AG04450 (cell line): Measurements from ENCODE around the gene HOXB8. TPM values are rescaled to one million over a fixed set of nuclear protein-coding genes. Genes with fewer than 3 reads are reported as not detected.

Experiments
- CTCF ChIA-PET: fragments of 300-600, 350-600 bp; formaldehyde crosslinking; extraction: SDS; loops from one replicate; lab custom pipeline; 2022; ENCODE audit warnings: antibody characterized with exemption, inconsistent platforms; lab: Charles Lee
- POLR2A ChIA-PET: fragments of 350-600 bp; formaldehyde crosslinking; extraction: SDS; loops from one replicate; lab custom pipeline; 2021; ENCODE audit warnings: antibody characterized with exemption, inconsistent platforms; lab: Yijun Ruan, JAX
- DNase-seq: peaks from one replicate; pipeline ENCODE4 v3.0.0-alpha.2; 2011; ENCODE audit warnings: low read depth, low spot score
- H3K27ac ChIP-seq: one replicate; pipeline ENCODE4 v1.5.1; 2012; ENCODE audit warnings: low read depth, low read length, control low read depth
- H3K27me3 ChIP-seq: one replicate; pipeline ENCODE4 v1.6.0; 2012; ENCODE audit warnings: low read length; ENCODE audit not compliant: control insufficient read depth, insufficient read depth
- H3K4me3 ChIP-seq: 2 replicates; pipeline ENCODE4 v1.5.1; 2011; ENCODE audit warnings: mild to moderate bottlenecking, low read depth, low read length, control low read depth
- H3K9me3 ChIP-seq: 2 replicates; pipeline ENCODE4 v1.5.1; 2012; ENCODE audit warnings: low read length; ENCODE audit not compliant: control insufficient read depth, insufficient read depth
- polyA plus RNA-seq: library from polyadenylated mRNA; depleted of rRNA; stranded (reverse); fragments of >200 nt; gene quantifications from 2 replicates; pipeline ENCODE4 v1.2.3, GENCODE V29; 2011
- TF ChIP-seq, protein P1 (sequence below): IDR thresholded peaks from 2 replicates; pipeline ENCODE4 v1.5.1; 2011; ENCODE audit warnings: low read depth, low read length, control low read depth, inconsistent platforms

The HOXB8 gene
- polyA plus RNA-seq, 1 experiment: 0.97 TPM

DNA sequence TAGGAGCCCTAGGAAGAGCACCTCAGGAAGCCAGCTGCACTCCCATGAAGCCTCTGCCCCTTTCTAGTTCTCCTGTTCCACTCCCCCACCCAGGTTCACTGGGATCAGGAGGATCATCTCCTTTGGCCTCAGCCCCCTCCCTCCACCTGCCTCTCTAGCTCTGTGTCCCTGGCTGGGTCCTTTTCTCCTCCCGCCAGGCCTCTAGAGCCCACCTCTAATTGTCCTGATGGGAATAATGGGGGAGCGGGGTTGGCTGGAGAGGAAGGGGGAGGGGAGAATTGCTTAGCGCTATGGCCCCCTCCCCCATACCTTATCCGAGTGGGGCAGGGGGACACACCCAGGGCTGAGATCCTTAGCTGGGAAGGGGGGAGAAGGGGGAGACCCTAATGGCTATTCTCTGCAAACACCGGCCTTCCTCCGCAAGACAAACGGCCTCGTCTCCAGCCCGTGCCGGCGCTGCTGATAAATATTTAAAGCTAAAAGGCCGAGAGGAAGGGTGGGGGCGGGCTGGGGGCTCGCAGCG is 5.3 kb downstream of the HOXB8 start:
- TF ChIP-seq, protein P1, sequence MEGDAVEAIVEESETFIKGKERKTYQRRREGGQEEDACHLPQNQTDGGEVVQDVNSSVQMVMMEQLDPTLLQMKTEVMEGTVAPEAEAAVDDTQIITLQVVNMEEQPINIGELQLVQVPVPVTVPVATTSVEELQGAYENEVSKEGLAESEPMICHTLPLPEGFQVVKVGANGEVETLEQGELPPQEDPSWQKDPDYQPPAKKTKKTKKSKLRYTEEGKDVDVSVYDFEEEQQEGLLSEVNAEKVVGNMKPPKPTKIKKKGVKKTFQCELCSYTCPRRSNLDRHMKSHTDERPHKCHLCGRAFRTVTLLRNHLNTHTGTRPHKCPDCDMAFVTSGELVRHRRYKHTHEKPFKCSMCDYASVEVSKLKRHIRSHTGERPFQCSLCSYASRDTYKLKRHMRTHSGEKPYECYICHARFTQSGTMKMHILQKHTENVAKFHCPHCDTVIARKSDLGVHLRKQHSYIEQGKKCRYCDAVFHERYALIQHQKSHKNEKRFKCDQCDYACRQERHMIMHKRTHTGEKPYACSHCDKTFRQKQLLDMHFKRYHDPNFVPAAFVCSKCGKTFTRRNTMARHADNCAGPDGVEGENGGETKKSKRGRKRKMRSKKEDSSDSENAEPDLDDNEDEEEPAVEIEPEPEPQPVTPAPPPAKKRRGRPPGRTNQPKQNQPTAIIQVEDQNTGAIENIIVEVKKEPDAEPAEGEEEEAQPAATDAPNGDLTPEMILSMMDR: no peak
- peaks cover 13% of the 10 kb centered on the region for H3K27me3 ChIP-seq
- no peak for DNase-seq
- peak overlapping the region; percentile 31 for H3K27ac ChIP-seq
- peak overlapping the region; percentile 67 for H3K4me3 ChIP-seq
- POLR2A ChIA-PET: interaction anchor here (0.6 to 1.0 kb wide), 4 partner anchors 12 to 181 kb away, joined by 3 to 5 read pairs (median 4); no protein-coding TSS in a partner anchor
- CTCF ChIA-PET: interaction anchor here (0.6 to 0.9 kb wide), 3 partner anchors 16 to 347 kb away, joined by 3 to 5 read pairs (median 5); partner anchors contain the start of gene HOXB5
- H3K9me3 ChIP-seq: peaks cover 4% of the 10 kb centered on the region; the same call in 1 of the 2 replicates

- Histone ChIP-seq H3K27ac (peak overlapping the region; percentile 11), H3K27me3 (peaks cover 6% of the 10 kb centered on the region), H3K9me3 (peaks cover 4% of the 10 kb centered on the region; the same call in 1 of the 2 replicates), H3K4me3 (peak overlapping the region; percentile 20; the same call in 1 of the 2 replicates)
- TF ChIP-seq, protein P1: no peak
- no peak for DNase-seq
- CTCF ChIA-PET: interaction anchor here (0.6 to 1.2 kb wide), 3 partner anchors 195 to 346 kb away, joined by 3 to 4 read pairs (median 3); no protein-coding TSS in a partner anchor
- POLR2A ChIA-PET: interaction anchor here (0.6 to 1.1 kb wide), 2 partner anchors 22 to 199 kb away, joined by 3 to 4 read pairs; no protein-coding TSS in a partner anchor
Observed at GRCh38 chr17:48609033-48609432, 6.1 kb downstream of the HOXB8 start.

- no peak for DNase-seq
- peaks cover 4% of the 10 kb centered on the region for H3K27me3 ChIP-seq
- ChIA-PET CTCF (interaction anchor here (0.6 to 1.2 kb wide), 3 partner anchors 196 to 270 kb away, joined by 3 to 4 read pairs (median 3); no protein-coding TSS in a partner anchor), POLR2A (interaction anchor here (1.1 kb wide), 1 partner anchor 21 kb away, joined by 4 read pairs; no protein-coding TSS in a partner anchor)
- no peak overlapping the region for H3K4me3 ChIP-seq
- H3K9me3 ChIP-seq: peaks cover 4% of the 10 kb centered on the region; the same call in 1 of the 2 replicates
- TF ChIP-seq, protein P1: no peak
- H3K27ac ChIP-seq: no peak overlapping the region
Observed at GRCh38 chr17:48608494-48608834, 6.6 kb downstream of the HOXB8 start.

DNA sequence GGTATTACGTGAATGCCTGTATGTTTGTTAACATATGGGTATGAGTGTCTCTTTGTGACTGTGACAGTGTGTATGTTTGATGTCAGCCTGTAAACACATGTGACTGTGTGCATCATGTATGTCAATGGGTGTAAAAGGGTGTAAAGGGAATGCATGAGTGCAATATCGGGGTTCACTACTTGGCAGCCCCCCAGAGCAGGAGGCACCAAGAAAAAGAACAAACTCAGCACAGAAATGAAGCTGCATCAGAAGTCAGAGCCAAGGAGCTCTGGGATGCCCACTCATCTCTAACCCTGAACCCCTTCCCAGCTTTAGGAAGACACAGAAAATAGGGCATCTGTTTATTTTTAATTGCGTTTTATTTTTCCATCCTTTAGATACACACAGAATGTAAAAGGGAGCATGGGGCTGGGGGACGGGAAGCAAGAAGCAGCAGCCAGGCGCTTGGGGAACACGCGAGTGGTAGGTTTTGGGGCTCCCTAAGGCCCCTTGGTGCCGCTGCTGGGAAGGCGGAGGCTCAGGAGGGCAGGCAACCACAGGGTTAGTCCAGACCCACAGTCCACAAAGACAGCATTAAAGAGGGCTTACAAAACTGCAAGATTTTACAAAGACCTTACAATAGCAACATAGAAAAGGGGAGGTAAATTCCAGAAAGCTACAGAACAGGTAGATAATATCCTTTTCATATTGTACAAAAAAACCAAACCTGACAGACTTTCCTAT is 8.0 kb downstream of the HOXB8 start:
- H3K27me3 ChIP-seq: peaks cover 3% of the 10 kb centered on the region
- TF ChIP-seq, protein P1: no peak
- CTCF ChIA-PET: interaction anchor here (0.6 to 1.0 kb wide), 2 partner anchors 13 to 660 kb away, joined by 3 read pairs; no protein-coding TSS in a partner anchor

More for the DNA sequence above, 8.0 kb downstream of the HOXB8 start:
- Histone ChIP-seq H3K27ac (no peak overlapping the region), H3K9me3 (peaks cover 4% of the 10 kb centered on the region; the same call in 1 of the 2 replicates), H3K4me3 (no peak overlapping the region)
- POLR2A ChIA-PET: no interaction called here
- DNase-seq: no peak
